ENCODE data around the gene CAV1. TPM values are rescaled to one million over a fixed set of nuclear protein-coding genes. Genes with fewer than 3 reads are reported as not detected.

Gene CAV1
- total and polyA plus RNA-seq, 12 donors: 93.0 to 364 (median 274) TPM

- no peak overlapping the region for H3K4me3 ChIP-seq
- H3K4me1 ChIP-seq: peaks cover 2 to 70% (median 42%) of the 10 kb centered on the region in 9 donors
- no peaks in the 10 kb centered on the region for H3K27me3 ChIP-seq
- H3K36me3 ChIP-seq: peaks cover 0 to 57% (median 9%) of the 10 kb centered on the region in 9 donors
- H3K9me3 ChIP-seq: peaks cover 0 to 4% (median 0%) of the 10 kb centered on the region in 11 donors
- DNase-seq (peak in 1 of 2 donors; percentile 39), ATAC-seq (peak; percentile 62 to 92 (median 85))
- intact Hi-C loops (cut with DNase I): no loop called here
- TF ChIP-seq CTCF (IDR thresholded peaks at IDR 0.05): no peak
- 46 to 47% methylated on average over 7 of the region's 7 CpGs for WGBS, 2 donors
- peak overlapping the region; percentile 4 to 82 (median 70) for H3K27ac ChIP-seq
These were observed 35.5 kb downstream of the CAV1 start for GRCh38 chr7:116560021-116560970.

- DNase-seq (no peak), ATAC-seq (peak in 6 of 8 donors; percentile 35 to 74 (median 50))
- 59 to 63% methylated on average over 2 of the region's 2 CpGs for WGBS, 2 donors
- Histone ChIP-seq H3K36me3 (peaks cover 0 to 44% (median 9%) of the 10 kb centered on the region in 9 donors), H3K27me3 (no peaks in the 10 kb centered on the region), H3K4me3 (no peak overlapping the region), H3K9me3 (peaks cover 0 to 4% (median 0%) of the 10 kb centered on the region in 11 donors), H3K27ac (peak overlapping the region in 4 of 10 donors; percentile 12 to 54 (median 24)), H3K4me1 (peaks cover 2 to 55% (median 28%) of the 10 kb centered on the region in 9 donors)
- intact Hi-C loops (cut with DNase I): no loop called here
- TF ChIP-seq CTCF (IDR thresholded peaks at IDR 0.05): no peak
These were observed 37.1 kb downstream of the CAV1 start for GRCh38 chr7:116561697-116562483.

- peak overlapping the region in 3 of 10 donors; percentile 17 to 54 (median 30) for H3K27ac ChIP-seq
- WGBS, 2 donors: 80 to 93% methylated on average over 1 of the region's 1 CpG
- no peak for ATAC-seq
These were observed 37.8 kb downstream of the CAV1 start for GRCh38 chr7:116562529-116563121.

More at GRCh38 chr7:116562529-116563121, 37.8 kb downstream of the CAV1 start:
- no peak for TF ChIP-seq CTCF (IDR thresholded peaks at IDR 0.05)
- no peak for DNase-seq
- no peaks in the 10 kb centered on the region for H3K27me3 ChIP-seq
- peaks cover 0 to 37% (median 9%) of the 10 kb centered on the region in 9 donors for H3K36me3 ChIP-seq
- H3K9me3 ChIP-seq: peaks cover 0 to 4% (median 0%) of the 10 kb centered on the region in 11 donors
- H3K4me3 ChIP-seq: no peak overlapping the region
- H3K4me1 ChIP-seq: peaks cover 2 to 47% (median 22%) of the 10 kb centered on the region in 9 donors
- intact Hi-C loops (cut with DNase I): no loop called here
